Calu3 (cell line): ENCODE measurements around the gene RHOH. TPM values are rescaled to one million over a fixed set of nuclear protein-coding genes. Genes with fewer than 3 reads are reported as not detected.

Experiments
- BruUV-seq: library from RNA; stranded (reverse); fragments of 400-500 nt; replicated peaks from 2 replicates; lab custom pipeline; 2021; lab: Mats Ljungman, UMichigan
- CTCF ChIA-PET: fragments of 300-600 bp; sonication (Branson Sonifier 250); formaldehyde crosslinking; loops from one replicate; lab custom pipeline; 2022; ENCODE audit warnings: antibody characterized with exemption; lab: Charles Lee
- DNase-seq: peaks from one replicate; pipeline ENCODE4 v3.0.0; 2022
- H3K27ac Mint-ChIP-seq: one replicate; pipeline ENCODE4 v1.8.0; 2022; ENCODE audit warnings: mixed read lengths; ENCODE audit not compliant: unreplicated experiment
- H3K27me3 Mint-ChIP-seq: one replicate; pipeline ENCODE4 v1.8.0; 2022; ENCODE audit warnings: mixed read lengths; ENCODE audit not compliant: unreplicated experiment
- H3K36me3 Mint-ChIP-seq: one replicate; pipeline ENCODE4 v1.8.0; 2022; ENCODE audit warnings: mild to moderate bottlenecking, moderate library complexity, mixed read lengths; ENCODE audit not compliant: insufficient read depth, unreplicated experiment
- H3K4me1 Mint-ChIP-seq: one replicate; pipeline ENCODE4 v1.8.0; 2022; ENCODE audit warnings: mild to moderate bottlenecking, low read depth, mixed read lengths; ENCODE audit not compliant: unreplicated experiment
- H3K4me3 Mint-ChIP-seq: one replicate; pipeline ENCODE4 v1.8.0; 2022; ENCODE audit warnings: mild to moderate bottlenecking, low read depth, moderate library complexity, mixed read lengths; ENCODE audit not compliant: unreplicated experiment
- H3K9me3 Mint-ChIP-seq: one replicate; pipeline ENCODE4 v1.8.0; 2022; ENCODE audit warnings: low read depth, mixed read lengths; ENCODE audit not compliant: unreplicated experiment
- intact Hi-C: fragments of 100-400 bp; cut with micrococcal nuclease; formaldehyde crosslinking; loops from one replicate; pipeline ENCODE4 v1.10.0; 2022; ENCODE audit not compliant: unreplicated experiment
- total RNA-seq: library from RNA; stranded (reverse); gene quantifications from 2 replicates; pipeline ENCODE4 v1.2.3, GENCODE V29; 2022
- TF ChIP-seq, protein P1 (sequence below): fragments of 200-600 bp; IDR thresholded peaks from one replicate; pipeline ENCODE4 v1.8.0; 2022; ENCODE audit warnings: antibody characterized with exemption; ENCODE audit not compliant: unreplicated experiment

RHOH gene
- total RNA-seq, 1 experiment from 2014 or later: not detected

DNA sequence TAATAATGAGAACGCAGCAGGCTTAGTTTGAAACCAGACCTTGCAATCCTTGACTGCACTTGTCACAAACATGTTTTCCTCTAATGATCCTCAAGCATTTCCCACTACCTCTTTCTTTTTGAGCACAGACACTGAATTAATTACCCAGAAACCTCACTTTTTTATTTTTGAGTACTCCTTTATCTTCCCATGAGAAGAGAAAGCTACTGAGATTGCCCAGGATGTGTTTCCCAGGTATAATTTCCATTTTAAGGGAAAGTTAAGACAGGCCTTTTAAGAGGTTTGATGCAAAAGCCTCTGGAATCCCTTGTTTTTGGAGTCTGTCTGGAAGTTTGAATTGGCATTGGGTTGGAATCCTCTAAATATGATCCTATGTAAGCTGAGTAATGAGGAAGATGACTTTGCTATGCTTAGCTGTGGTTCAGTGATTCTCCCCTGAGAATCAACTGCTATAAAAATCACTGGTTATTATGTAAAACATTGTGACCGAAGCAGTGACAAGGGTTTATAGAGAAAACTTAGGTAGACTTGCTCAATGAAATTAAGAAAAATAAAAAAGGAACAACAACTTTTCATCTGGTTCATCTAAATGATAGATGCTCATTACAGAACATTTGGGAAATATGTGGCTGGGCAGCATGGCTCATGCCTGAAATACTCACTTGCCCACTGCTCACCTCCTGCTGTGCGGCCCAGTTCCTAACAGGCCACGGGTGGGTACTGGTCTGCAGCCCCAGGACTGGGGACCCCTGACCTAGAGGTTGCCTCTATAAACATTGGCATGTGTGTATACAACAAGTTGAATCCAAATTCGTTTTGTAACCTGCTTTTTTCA lies 10.8 kb upstream of the RHOH start:
- Mint-ChIP-seq H3K4me1 (peaks cover 4% of the 10 kb centered on the region), H3K36me3 (no peaks in the 10 kb centered on the region), H3K4me3 (no peak overlapping the region), H3K27ac (no peak overlapping the region), H3K9me3 (peaks cover 1% of the 10 kb centered on the region), H3K27me3 (no peaks in the 10 kb centered on the region)
- CTCF ChIA-PET: no interaction called here
- TF ChIP-seq, protein P1, sequence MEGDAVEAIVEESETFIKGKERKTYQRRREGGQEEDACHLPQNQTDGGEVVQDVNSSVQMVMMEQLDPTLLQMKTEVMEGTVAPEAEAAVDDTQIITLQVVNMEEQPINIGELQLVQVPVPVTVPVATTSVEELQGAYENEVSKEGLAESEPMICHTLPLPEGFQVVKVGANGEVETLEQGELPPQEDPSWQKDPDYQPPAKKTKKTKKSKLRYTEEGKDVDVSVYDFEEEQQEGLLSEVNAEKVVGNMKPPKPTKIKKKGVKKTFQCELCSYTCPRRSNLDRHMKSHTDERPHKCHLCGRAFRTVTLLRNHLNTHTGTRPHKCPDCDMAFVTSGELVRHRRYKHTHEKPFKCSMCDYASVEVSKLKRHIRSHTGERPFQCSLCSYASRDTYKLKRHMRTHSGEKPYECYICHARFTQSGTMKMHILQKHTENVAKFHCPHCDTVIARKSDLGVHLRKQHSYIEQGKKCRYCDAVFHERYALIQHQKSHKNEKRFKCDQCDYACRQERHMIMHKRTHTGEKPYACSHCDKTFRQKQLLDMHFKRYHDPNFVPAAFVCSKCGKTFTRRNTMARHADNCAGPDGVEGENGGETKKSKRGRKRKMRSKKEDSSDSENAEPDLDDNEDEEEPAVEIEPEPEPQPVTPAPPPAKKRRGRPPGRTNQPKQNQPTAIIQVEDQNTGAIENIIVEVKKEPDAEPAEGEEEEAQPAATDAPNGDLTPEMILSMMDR: no peak
- intact Hi-C loops: no loop called here
- no peak for DNase-seq
- BruUV-seq: no TSS peak

DNA sequence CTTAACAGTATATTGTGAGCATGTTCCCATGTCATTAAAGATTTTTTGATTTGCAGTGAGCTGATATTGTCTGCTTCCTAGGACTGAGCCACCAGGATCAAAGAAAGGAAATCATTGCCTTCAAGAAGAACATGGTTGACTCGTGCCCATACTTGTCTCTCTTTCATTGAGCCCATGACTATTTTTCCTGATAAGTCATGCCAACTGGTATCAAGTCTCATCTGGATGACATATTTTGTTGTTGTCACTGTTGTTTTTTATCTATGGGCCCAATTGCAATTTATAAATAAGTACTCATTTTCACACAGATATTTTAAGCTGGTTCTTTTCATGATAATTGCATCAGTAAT lies 10.2 kb upstream of the RHOH start:
- TF ChIP-seq, protein P1: no peak
- no peak overlapping the region for H3K4me3 Mint-ChIP-seq
- peaks cover 10% of the 10 kb centered on the region for H3K4me1 Mint-ChIP-seq
- H3K36me3 Mint-ChIP-seq: no peaks in the 10 kb centered on the region
- H3K27me3 Mint-ChIP-seq: no peaks in the 10 kb centered on the region
- H3K9me3 Mint-ChIP-seq: no peaks in the 10 kb centered on the region
- no peak for DNase-seq
- BruUV-seq: no TSS peak
- intact Hi-C loops: no loop called here
- no peak overlapping the region for H3K27ac Mint-ChIP-seq
- CTCF ChIA-PET: no interaction called here

DNA sequence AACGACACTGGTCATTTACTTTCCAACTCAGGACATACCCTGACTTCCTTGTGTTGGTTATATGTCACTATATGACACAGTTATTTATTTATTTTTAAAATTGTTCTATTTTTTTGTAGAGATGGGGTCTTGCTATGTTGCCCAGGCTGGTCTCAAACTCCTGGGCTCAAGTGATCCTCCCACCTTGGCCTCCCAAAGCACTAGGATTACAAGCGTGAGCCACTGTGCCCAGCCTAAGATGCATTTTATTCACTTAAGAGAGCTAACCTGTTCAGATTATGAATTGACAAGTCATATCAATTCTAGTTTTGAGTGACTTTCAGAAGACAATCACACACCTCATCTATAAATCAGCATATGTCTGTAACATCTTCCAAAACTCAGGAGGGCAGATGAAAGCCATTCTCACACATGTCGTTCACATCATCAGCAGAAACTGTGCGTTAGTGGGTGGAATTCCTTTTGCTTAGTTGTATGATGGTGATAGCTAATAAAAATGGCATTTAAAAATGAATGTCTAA lies 9.4 kb upstream of the RHOH start:
- BruUV-seq: no TSS peak
- TF ChIP-seq, protein P1: no peak
- intact Hi-C loops: no loop called here
- Mint-ChIP-seq H3K27me3 (no peaks in the 10 kb centered on the region), H3K9me3 (no peaks in the 10 kb centered on the region), H3K4me1 (peaks cover 14% of the 10 kb centered on the region), H3K27ac (no peak overlapping the region), H3K4me3 (no peak overlapping the region), H3K36me3 (no peaks in the 10 kb centered on the region)
- CTCF ChIA-PET: no interaction called here
- DNase-seq: no peak

DNA sequence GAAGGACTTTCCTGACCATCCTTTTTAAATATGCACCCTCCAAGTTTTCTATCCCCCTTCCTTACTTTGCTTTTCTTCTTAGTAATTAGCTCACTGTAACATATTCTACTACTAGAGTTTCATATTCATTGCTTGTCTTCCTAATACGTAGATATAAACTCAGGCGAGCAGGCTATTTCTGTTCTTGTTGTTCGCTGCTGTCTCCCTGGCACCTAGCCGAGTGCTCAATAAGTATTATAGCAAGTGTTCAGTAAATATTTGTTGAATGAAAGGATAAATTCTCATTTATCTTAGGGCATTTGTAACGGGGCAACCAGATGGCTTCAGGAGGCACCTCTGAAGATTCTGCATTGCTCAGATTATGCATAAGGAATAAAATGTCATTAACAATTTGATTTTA lies 6.8 kb upstream of the RHOH start:
- no peak for DNase-seq
- H3K27ac Mint-ChIP-seq: no peak overlapping the region
- intact Hi-C loops: no loop called here
- H3K4me3 Mint-ChIP-seq: no peak overlapping the region
- TF ChIP-seq, protein P1: no peak
- CTCF ChIA-PET: no interaction called here
- peaks cover 14% of the 10 kb centered on the region for H3K4me1 Mint-ChIP-seq
- no peaks in the 10 kb centered on the region for H3K36me3 Mint-ChIP-seq
- no TSS peak for BruUV-seq
- H3K27me3 Mint-ChIP-seq: no peaks in the 10 kb centered on the region
- no peaks in the 10 kb centered on the region for H3K9me3 Mint-ChIP-seq
